ENCODE measurements around the gene GOLGA6L2.
"Not testable (repeated sequence)": the region's sequence is repeated elsewhere in the genome, so short reads cannot be mapped to it uniquely, and the experiment has no call there.

GOLGA6L2 gene

GRCh38 chr15:23438816-23439466 lies 8.1 kb downstream of the GOLGA6L2 start:
- TF ChIP-seq POLR2A (IDR thresholded peaks at IDR 0.05; ENCODE audit: extremely low read depth, insufficient read length) (no peak), MAX (IDR thresholded peaks at IDR 0.05; ENCODE audit: low read depth, low read length) (no peak), CTCF (IDR thresholded peaks at IDR 0.05; ENCODE audit: low read depth, low read length) (no peak), MYC (IDR thresholded peaks at IDR 0.05; ENCODE audit: low read depth, low read length) (no peak)
- H3K4me3 ChIP-seq (ENCODE audit: low read depth, low read length) = no peak overlapping the region
- no peak for DNase-seq (ENCODE audit: low read depth)

GRCh38 chr15:23437673-23438072 lies 9.4 kb downstream of the GOLGA6L2 start:
- H3K4me3 ChIP-seq (ENCODE audit: low read depth, low read length) = no peak overlapping the region
- DNase-seq (ENCODE audit: low read depth) = no peak
- no peak for TF ChIP-seq POLR2A (IDR thresholded peaks at IDR 0.05; ENCODE audit: extremely low read depth, insufficient read length)

- DNase-seq (ENCODE audit: low read depth) = no peak
- TF ChIP-seq MYC (IDR thresholded peaks at IDR 0.05; ENCODE audit: low read depth, low read length) = no peak
- no peak for TF ChIP-seq MAX (IDR thresholded peaks at IDR 0.05; ENCODE audit: low read depth, low read length)
- no peak for TF ChIP-seq CTCF (IDR thresholded peaks at IDR 0.05; ENCODE audit: low read depth, low read length)
- no peak for TF ChIP-seq POLR2A (IDR thresholded peaks at IDR 0.05; ENCODE audit: extremely low read depth, insufficient read length)
- H3K4me3 ChIP-seq (ENCODE audit: low read depth, low read length) = no peak overlapping the region
Measured at GRCh38 chr15:23437146-23437545, 9.9 kb downstream of the GOLGA6L2 start.

- DNase-seq (ENCODE audit: low read depth) = no peak
- no peak for TF ChIP-seq POLR2A (IDR thresholded peaks at IDR 0.05; ENCODE audit: extremely low read depth, insufficient read length)
- TF ChIP-seq CTCF (IDR thresholded peaks at IDR 0.05; ENCODE audit: low read depth, low read length) = no peak
- no peak for TF ChIP-seq MAX (IDR thresholded peaks at IDR 0.05; ENCODE audit: low read depth, low read length)
- TF ChIP-seq MYC (IDR thresholded peaks at IDR 0.05; ENCODE audit: low read depth, low read length) = no peak
- H3K4me3 ChIP-seq (ENCODE audit: low read depth, low read length) = no peak overlapping the region
Measured at GRCh38 chr15:23436421-23436820, 10.6 kb downstream of the GOLGA6L2 start.

GRCh38 chr15:23434699-23435098 lies 12.3 kb downstream of the GOLGA6L2 start:
- DNase-seq (ENCODE audit: low read depth); H3K4me3 ChIP-seq (ENCODE audit: low read depth, low read length): not testable (repeated sequence)

GRCh38 chr15:23425327-23425726 lies 21.7 kb downstream of the GOLGA6L2 start:
- DNase-seq (ENCODE audit: low read depth); H3K4me3 ChIP-seq (ENCODE audit: low read depth, low read length): not testable (repeated sequence)

GRCh38 chr15:23424111-23424904 lies 22.7 kb downstream of the GOLGA6L2 start:
- no peak overlapping the region for H3K4me3 ChIP-seq (ENCODE audit: low read depth, low read length)
- DNase-seq (ENCODE audit: low read depth) = no peak
- no peak for TF ChIP-seq MAX (IDR thresholded peaks at IDR 0.05; ENCODE audit: low read depth, low read length)
- no peak for TF ChIP-seq POLR2A (IDR thresholded peaks at IDR 0.05; ENCODE audit: extremely low read depth, insufficient read length)
- no peak for TF ChIP-seq CTCF (IDR thresholded peaks at IDR 0.05; ENCODE audit: low read depth, low read length)
- TF ChIP-seq MYC (IDR thresholded peaks at IDR 0.05; ENCODE audit: low read depth, low read length) = no peak

All from NB4 (cell line).